Right lobe of liver (tissue), 6 donors: Measurements from ENCODE around the gene ZNHIT6. TPM values are rescaled to one million over a fixed set of nuclear protein-coding genes. Genes with fewer than 3 reads are reported as not detected.
A peak's percentile ranks its signal among the peaks of the same experiment; 100 is the strongest.

Experiments used
- ATAC-seq, 4 donors: fragments of 200-7000 bp; cut with Tn5 transposase; one replicate each; pipeline ENCODE4 v1.9.1; 2020; ENCODE audit warnings: mild to moderate bottlenecking in 4 of 4, moderate library complexity in 4 of 4
- DNase-seq, 3 donors: peaks; one replicate each; pipeline ENCODE4 v3.0.0-alpha.2; 2020
- H3K27ac ChIP-seq, 3 donors: fragments of 200-600 bp; one replicate each; pipeline ENCODE4 v1.8.0; 2022
- H3K27me3 ChIP-seq, 2 donors: fragments of 200-600 bp; one replicate each; pipeline ENCODE4 v1.8.0; 2022
- H3K36me3 ChIP-seq, 4 donors: fragments of 200-600 bp; sonication (generic) in 1 of 4; one replicate each; pipeline versions ENCODE4 v1.5.1 to v1.8.0; 2017 to 2022; ENCODE audit warnings: control low read depth in 1 of 4
- H3K4me1 ChIP-seq, 4 donors: fragments of 200-600 bp; sonication (generic) in 1 of 4; one replicate each; pipeline versions ENCODE4 v1.5.1 to v1.8.0; 2017 to 2022; ENCODE audit warnings: control low read depth in 1 of 4
- H3K4me3 ChIP-seq, 3 donors: fragments of 200-600 bp; one replicate each; pipeline ENCODE4 v1.8.0; 2022
- H3K9me3 ChIP-seq, 4 donors: fragments of 200-600 bp; sonication (generic) in 1 of 4; one replicate each; pipeline versions ENCODE4 v1.5.1 to v1.8.0; 2017 to 2022; ENCODE audit warnings: control low read depth in 1 of 4
- POLR2A ChIP-seq: fragments of 450-650 bp; IDR thresholded peaks from one replicate; pipeline ENCODE4 v1.6.1; 2017; ENCODE audit warnings: antibody characterized with exemption, mild to moderate bottlenecking
- WGBS: methylation state at CpG from one replicate; pipeline ENCODE4 v1.1.6; 2018; ENCODE audit warnings: low coverage, low lambda C conversion rate; ENCODE audit not compliant: insufficient coverage; ENCODE audit errors: missing lambda C conversion rate; 5-methylcytosine and 5-hydroxymethylcytosine counted together
- intact Hi-C, 2 donors: fragments of 100-400 bp; cut with DNase I; formaldehyde crosslinking; loops; one replicate each; pipeline versions ENCODE4 v1.11.2 to v1.14.1; 2022
- total RNA-seq, 6 experiments: library from RNA; depleted of rRNA in 2 of 6; stranded (reverse); fragments of >200 nt in 2 of 6; fragmentation: NEBNext Ultra II Directional in 3 of 6; extraction: Animal tissue kit (Norgen Biotek cat#: 25700) in 3 of 6; gene quantifications; one replicate each; pipeline versions ENCODE4 v1.1.0 to v1.2.4, GENCODE V29; 2016 to 2023
- TF ChIP-seq, protein P1 (sequence below), 4 donors: fragments of 200-600 bp in 3 of 4; fragments of 450-650 bp in 1 of 4; IDR thresholded peaks; one replicate each; pipeline versions ENCODE4 v1.5.1 to v1.8.0; 2016 to 2022; ENCODE audit warnings: antibody characterized with exemption in 4 of 4, mild to moderate bottlenecking in 2 of 4
- donor health status: DM: no; HTN: yes; CAD: no.
- donor health status: DM: no; HTN: no; CAD: no.
- donor health status: DM: no; HTN: no; CAD: no.
- donor health status: DM: no; HTN: yes; CAD: no.
- donor health status: DM: no; HTN: yes; CAD: no.

ZNHIT6 gene
- total RNA-seq, 6 experiments from 2014 or later = 3.1 to 5.1 (median 4.2) TPM

DNA sequence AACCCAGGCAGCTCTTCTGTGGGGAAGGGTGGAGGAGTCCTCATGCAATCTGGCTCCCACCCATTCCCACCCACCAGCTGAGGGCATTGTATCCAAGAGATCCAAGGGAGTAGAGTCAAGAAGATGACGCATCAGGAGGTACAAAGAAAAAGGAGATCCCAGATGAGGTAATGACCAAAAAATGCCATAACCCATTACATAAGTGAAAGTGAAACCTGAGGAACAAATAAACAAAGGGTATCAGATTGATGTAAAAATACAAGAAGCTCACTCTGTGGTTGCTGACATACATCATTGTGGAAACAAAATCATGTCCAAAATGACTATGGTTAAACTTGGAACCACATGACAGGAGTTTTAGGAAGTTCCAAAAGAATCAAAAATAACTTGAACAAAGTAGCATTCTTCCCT lies 85.2 kb downstream of the ZNHIT6 start:
- H3K9me3 ChIP-seq = peaks cover 0 to 3% (median 0%) of the 10 kb centered on the region in 4 donors
- TF ChIP-seq POLR2A = no peak
- TF ChIP-seq, protein P1, sequence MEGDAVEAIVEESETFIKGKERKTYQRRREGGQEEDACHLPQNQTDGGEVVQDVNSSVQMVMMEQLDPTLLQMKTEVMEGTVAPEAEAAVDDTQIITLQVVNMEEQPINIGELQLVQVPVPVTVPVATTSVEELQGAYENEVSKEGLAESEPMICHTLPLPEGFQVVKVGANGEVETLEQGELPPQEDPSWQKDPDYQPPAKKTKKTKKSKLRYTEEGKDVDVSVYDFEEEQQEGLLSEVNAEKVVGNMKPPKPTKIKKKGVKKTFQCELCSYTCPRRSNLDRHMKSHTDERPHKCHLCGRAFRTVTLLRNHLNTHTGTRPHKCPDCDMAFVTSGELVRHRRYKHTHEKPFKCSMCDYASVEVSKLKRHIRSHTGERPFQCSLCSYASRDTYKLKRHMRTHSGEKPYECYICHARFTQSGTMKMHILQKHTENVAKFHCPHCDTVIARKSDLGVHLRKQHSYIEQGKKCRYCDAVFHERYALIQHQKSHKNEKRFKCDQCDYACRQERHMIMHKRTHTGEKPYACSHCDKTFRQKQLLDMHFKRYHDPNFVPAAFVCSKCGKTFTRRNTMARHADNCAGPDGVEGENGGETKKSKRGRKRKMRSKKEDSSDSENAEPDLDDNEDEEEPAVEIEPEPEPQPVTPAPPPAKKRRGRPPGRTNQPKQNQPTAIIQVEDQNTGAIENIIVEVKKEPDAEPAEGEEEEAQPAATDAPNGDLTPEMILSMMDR (IDR thresholded peaks at IDR 0.05) = no peak
- no peak overlapping the region for H3K4me3 ChIP-seq
- H3K4me1 ChIP-seq = peaks cover 0 to 5% (median 0%) of the 10 kb centered on the region in 4 donors
- no peaks in the 10 kb centered on the region for H3K36me3 ChIP-seq
- H3K27ac ChIP-seq = no peak overlapping the region
- ATAC-seq = peak in 1 of 4 donors; percentile 60
- no peak for DNase-seq
- intact Hi-C loops = no loop called here
- no peaks in the 10 kb centered on the region for H3K27me3 ChIP-seq
- 78% methylated on average over 1 of the region's 1 CpG for WGBS

DNA sequence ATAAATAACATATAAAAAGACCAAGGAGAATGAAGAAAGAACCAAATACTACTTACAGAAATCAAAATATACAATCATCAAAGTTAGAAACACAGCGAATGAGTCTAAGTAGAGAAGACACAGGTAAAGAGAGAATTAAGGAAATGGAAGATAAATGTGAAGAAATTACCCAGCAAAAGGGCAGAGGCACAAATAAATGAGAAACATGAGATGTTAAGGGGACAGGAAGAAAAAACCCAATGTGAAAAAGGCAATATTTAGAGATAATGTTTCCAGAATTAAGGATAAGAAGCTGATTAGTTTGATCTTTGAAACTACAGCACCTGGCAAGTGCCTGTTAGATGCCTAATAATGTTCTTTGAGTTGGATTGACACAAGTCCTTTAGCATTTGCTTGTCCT lies 86.8 kb downstream of the ZNHIT6 start:
- H3K27ac ChIP-seq = no peak overlapping the region
- H3K27me3 ChIP-seq = no peaks in the 10 kb centered on the region
- no peaks in the 10 kb centered on the region for H3K36me3 ChIP-seq
- H3K9me3 ChIP-seq = peaks cover 0 to 3% (median 0%) of the 10 kb centered on the region in 4 donors
- no peak for TF ChIP-seq POLR2A
- TF ChIP-seq, protein P1 (IDR thresholded peaks at IDR 0.05) = no peak
- 100% methylated on average over 1 of the region's 1 CpG for WGBS
- no peak for DNase-seq
- H3K4me1 ChIP-seq = no peaks in the 10 kb centered on the region
- ATAC-seq = no peak
- H3K4me3 ChIP-seq = no peak overlapping the region
- intact Hi-C loops = no loop called here

DNA sequence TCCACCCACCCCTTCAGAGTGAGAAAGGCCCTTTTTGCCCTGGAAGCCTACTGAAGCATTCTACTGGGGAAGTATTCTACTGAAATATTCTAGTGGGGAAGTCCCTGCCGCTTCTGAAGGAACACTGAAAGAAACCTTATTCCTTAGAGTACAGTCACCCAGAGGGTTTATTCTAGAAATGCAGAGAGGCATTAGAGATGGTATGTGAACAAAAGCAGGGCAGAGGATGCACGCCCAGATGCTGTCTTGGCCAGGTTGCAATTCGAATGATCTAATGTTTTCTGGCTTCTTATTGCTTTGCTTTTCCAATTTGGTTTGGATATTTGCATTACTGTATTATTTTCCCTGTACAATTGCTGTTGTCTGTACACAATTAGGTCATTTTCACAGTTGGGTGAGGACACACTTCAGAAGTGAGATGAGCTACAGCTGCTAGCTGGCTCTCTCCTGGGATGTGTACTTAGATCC lies 90.6 kb downstream of the ZNHIT6 start:
- no peak overlapping the region for H3K27ac ChIP-seq
- TF ChIP-seq, protein P1 (IDR thresholded peaks at IDR 0.05) = no peak
- no peak for TF ChIP-seq POLR2A
- 84% methylated on average over 2 of the region's 3 CpGs for WGBS
- H3K27me3 ChIP-seq = no peaks in the 10 kb centered on the region
- no peak for DNase-seq
- H3K36me3 ChIP-seq = no peaks in the 10 kb centered on the region
- H3K4me1 ChIP-seq = peaks cover 0 to 2% (median under 1%) of the 10 kb centered on the region in 4 donors
- ATAC-seq = no peak
- no peak overlapping the region for H3K4me3 ChIP-seq
- peaks cover 0 to 3% (median 0%) of the 10 kb centered on the region in 4 donors for H3K9me3 ChIP-seq
- intact Hi-C loops = loop anchor here (10.0 kb wide), 2 partner anchors 77 to 87 kb away; partner anchors contain the start of gene ZNHIT6 (in 1 of the 2)

DNA sequence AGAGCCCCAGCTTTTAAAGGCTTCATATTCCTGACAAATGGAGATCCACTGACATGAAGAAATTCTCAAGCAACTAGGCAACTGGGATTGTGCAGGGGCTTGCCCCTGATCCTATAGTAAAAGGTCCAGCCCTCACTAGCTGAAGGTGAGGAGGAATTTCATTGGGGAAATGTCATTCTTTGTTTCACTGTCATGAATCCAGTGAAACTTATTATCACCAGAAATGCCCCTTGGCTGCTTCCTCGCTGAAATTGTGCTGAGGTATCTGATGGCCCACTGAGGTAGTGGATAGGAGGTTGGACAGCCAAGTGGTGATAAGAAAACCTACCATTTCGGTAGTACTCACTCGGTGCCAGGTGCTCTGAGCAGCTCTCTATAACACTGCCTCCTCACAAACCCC lies 91.5 kb downstream of the ZNHIT6 start:
- no peak for TF ChIP-seq POLR2A
- TF ChIP-seq, protein P1 (IDR thresholded peaks at IDR 0.05) = no peak
- no peak for DNase-seq
- intact Hi-C loops = loop anchor here (10.0 kb wide), 2 partner anchors 78 to 88 kb away; partner anchors contain the start of gene ZNHIT6 (in 1 of the 2)
- Histone ChIP-seq H3K9me3 (no peaks in the 10 kb centered on the region), H3K27ac (no peak overlapping the region), H3K4me3 (no peak overlapping the region), H3K36me3 (no peaks in the 10 kb centered on the region), H3K27me3 (no peaks in the 10 kb centered on the region), H3K4me1 (peaks cover 0 to 7% (median 3%) of the 10 kb centered on the region in 4 donors)
- 88% methylated on average over 2 of the region's 3 CpGs for WGBS
- no peak for ATAC-seq
